Right lobe of liver (tissue), 6 donors: ENCODE results near the gene HIVEP2. TPM values are rescaled to one million over a fixed set of nuclear protein-coding genes. Genes with fewer than 3 reads are reported as not detected.

Source experiments
- ATAC-seq, 4 donors: fragments of 200-7000 bp; cut with Tn5 transposase; one replicate each; pipeline ENCODE4 v1.9.1; 2020; ENCODE audit warnings: mild to moderate bottlenecking in 4 of 4, moderate library complexity in 4 of 4
- DNase-seq, 3 donors: peaks; one replicate each; pipeline ENCODE4 v3.0.0-alpha.2; 2020
- H3K27ac ChIP-seq, 3 donors: fragments of 200-600 bp; one replicate each; pipeline ENCODE4 v1.8.0; 2022
- H3K27me3 ChIP-seq, 2 donors: fragments of 200-600 bp; one replicate each; pipeline ENCODE4 v1.8.0; 2022
- H3K36me3 ChIP-seq, 4 donors: fragments of 200-600 bp; sonication (generic) in 1 of 4; one replicate each; pipeline versions ENCODE4 v1.5.1 to v1.8.0; 2017 to 2022; ENCODE audit warnings: control low read depth in 1 of 4
- H3K4me1 ChIP-seq, 4 donors: fragments of 200-600 bp; sonication (generic) in 1 of 4; one replicate each; pipeline versions ENCODE4 v1.5.1 to v1.8.0; 2017 to 2022; ENCODE audit warnings: control low read depth in 1 of 4
- H3K4me3 ChIP-seq, 3 donors: fragments of 200-600 bp; one replicate each; pipeline ENCODE4 v1.8.0; 2022
- H3K9me3 ChIP-seq, 4 donors: fragments of 200-600 bp; sonication (generic) in 1 of 4; one replicate each; pipeline versions ENCODE4 v1.5.1 to v1.8.0; 2017 to 2022; ENCODE audit warnings: control low read depth in 1 of 4
- POLR2A ChIP-seq: fragments of 450-650 bp; IDR thresholded peaks from one replicate; pipeline ENCODE4 v1.6.1; 2017; ENCODE audit warnings: antibody characterized with exemption, mild to moderate bottlenecking
- WGBS: methylation state at CpG from one replicate; pipeline ENCODE4 v1.1.6; 2018; ENCODE audit warnings: low coverage, low lambda C conversion rate; ENCODE audit not compliant: insufficient coverage; ENCODE audit errors: missing lambda C conversion rate; 5-methylcytosine and 5-hydroxymethylcytosine counted together
- intact Hi-C, 2 donors: fragments of 100-400 bp; cut with DNase I; formaldehyde crosslinking; loops; one replicate each; pipeline versions ENCODE4 v1.11.2 to v1.14.1; 2022
- total RNA-seq, 6 experiments: library from RNA; depleted of rRNA in 2 of 6; stranded (reverse); fragments of >200 nt in 2 of 6; fragmentation: NEBNext Ultra II Directional in 3 of 6; extraction: Animal tissue kit (Norgen Biotek cat#: 25700) in 3 of 6; gene quantifications; one replicate each; pipeline versions ENCODE4 v1.1.0 to v1.2.4, GENCODE V29; 2016 to 2023
- TF ChIP-seq, protein P1 (sequence below), 4 donors: fragments of 200-600 bp in 3 of 4; fragments of 450-650 bp in 1 of 4; IDR thresholded peaks; one replicate each; pipeline versions ENCODE4 v1.5.1 to v1.8.0; 2016 to 2022; ENCODE audit warnings: antibody characterized with exemption in 4 of 4, mild to moderate bottlenecking in 2 of 4
- donor health status: DM: no; HTN: yes; CAD: no.
- donor health status: DM: no; HTN: no; CAD: no.
- donor health status: DM: no; HTN: no; CAD: no.
- donor health status: DM: no; HTN: yes; CAD: no.
- donor health status: DM: no; HTN: yes; CAD: no.

HIVEP2 gene
- total RNA-seq, 6 experiments from 2014 or later = 3.0 to 8.9 (median 5.1) TPM

DNA sequence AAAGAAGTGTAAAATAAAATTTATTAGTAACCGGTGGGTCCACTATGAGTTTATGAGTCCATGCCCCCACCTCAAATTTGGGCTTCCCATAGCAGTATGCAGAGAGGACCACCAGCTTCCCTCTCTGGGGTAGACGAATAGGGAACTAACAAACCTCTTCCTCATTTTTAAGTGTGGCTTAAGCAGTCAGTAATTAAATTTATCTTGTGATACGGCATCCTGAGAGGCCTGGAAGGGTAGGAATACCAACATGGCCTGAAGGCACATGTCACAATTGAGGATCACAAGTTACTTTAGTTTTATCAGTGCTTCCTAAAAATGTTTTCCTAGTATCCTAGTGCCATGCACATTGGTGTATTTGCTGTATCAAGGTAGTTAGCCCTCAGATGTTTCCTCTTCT is 239.9 kb downstream of the HIVEP2 start:
- ATAC-seq (no peak), DNase-seq (no peak)
- no peaks in the 10 kb centered on the region for H3K9me3 ChIP-seq
- H3K36me3 ChIP-seq = no peaks in the 10 kb centered on the region
- intact Hi-C loops = loop anchor here in 1 of 2 donors (10.0 kb wide), 1 partner anchor 190 kb away; no protein-coding TSS in a partner anchor
- H3K27me3 ChIP-seq = no peaks in the 10 kb centered on the region
- no peak for TF ChIP-seq POLR2A
- TF ChIP-seq, protein P1, sequence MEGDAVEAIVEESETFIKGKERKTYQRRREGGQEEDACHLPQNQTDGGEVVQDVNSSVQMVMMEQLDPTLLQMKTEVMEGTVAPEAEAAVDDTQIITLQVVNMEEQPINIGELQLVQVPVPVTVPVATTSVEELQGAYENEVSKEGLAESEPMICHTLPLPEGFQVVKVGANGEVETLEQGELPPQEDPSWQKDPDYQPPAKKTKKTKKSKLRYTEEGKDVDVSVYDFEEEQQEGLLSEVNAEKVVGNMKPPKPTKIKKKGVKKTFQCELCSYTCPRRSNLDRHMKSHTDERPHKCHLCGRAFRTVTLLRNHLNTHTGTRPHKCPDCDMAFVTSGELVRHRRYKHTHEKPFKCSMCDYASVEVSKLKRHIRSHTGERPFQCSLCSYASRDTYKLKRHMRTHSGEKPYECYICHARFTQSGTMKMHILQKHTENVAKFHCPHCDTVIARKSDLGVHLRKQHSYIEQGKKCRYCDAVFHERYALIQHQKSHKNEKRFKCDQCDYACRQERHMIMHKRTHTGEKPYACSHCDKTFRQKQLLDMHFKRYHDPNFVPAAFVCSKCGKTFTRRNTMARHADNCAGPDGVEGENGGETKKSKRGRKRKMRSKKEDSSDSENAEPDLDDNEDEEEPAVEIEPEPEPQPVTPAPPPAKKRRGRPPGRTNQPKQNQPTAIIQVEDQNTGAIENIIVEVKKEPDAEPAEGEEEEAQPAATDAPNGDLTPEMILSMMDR (IDR thresholded peaks at IDR 0.05) = no peak
- WGBS = 57% methylated on average over 3 of the region's 3 CpGs
- H3K4me3 ChIP-seq = no peak overlapping the region
- H3K27ac ChIP-seq = no peak overlapping the region
- H3K4me1 ChIP-seq = no peaks in the 10 kb centered on the region

DNA sequence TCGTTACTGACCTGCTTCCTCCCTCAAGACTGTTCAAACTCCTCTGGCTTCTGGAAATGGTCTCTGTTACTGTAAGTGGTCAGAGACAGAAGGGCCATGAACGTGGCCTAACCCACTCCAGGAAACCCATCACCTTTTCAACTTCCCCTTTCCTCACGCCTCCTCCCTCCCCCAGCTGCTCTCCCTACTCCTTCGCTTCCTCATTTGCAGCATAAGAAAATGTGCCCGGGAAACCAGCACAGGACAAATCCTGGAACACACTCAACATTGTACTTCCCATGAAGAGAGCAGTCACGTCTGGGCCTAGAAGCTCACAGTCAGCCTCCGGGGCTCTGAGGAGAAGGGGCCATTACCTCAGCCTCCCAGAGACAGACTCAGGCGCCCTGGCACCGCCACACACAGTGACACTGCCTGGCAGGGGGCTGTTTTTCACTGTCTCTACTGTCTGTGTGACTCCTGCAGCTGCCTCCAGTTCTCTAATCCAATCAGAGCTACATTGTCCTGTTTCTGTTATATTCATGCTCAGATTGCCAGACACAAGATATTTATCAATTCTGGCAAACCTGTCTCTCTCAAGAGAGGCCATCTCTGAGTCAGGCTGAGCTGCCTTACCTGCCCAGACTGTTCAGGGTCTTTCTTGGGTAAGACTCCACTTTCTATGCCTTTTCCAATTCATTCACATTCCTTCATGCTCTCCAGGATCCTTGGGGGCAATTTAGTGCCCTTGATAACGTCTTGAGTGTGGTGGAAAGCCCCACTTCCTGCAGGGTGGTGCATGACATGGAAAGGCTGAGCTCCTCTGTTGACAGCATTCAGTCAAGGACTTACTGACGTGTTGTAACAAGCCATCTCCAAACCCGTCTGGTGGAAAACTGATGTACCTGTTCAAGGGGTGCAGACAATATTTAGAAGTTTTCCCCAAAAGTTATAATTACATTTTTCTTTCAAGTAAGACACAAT is 242.2 kb downstream of the HIVEP2 start:
- no peak for TF ChIP-seq POLR2A
- TF ChIP-seq, protein P1 (IDR thresholded peaks at IDR 0.05) = no peak
- H3K4me1 ChIP-seq = no peaks in the 10 kb centered on the region
- no peaks in the 10 kb centered on the region for H3K9me3 ChIP-seq
- H3K36me3 ChIP-seq = no peaks in the 10 kb centered on the region
- H3K27ac ChIP-seq = peak overlapping the region; percentile 8 to 62 (median 32)
- 41% methylated on average over 12 of the region's 12 CpGs for WGBS
- DNase-seq (peak; percentile 58 to 64 (median 64)), ATAC-seq (peak; percentile 85 to 90 (median 87))
- H3K27me3 ChIP-seq = no peaks in the 10 kb centered on the region
- no peak overlapping the region for H3K4me3 ChIP-seq
- intact Hi-C loops = loop anchor here in 1 of 2 donors (10.0 kb wide), 1 partner anchor 192 kb away; no protein-coding TSS in a partner anchor

Other genes with a start within 250 kb of the HIVEP2 start
- 100 to 1,000 TPM in 5 of 6 experiments, 10 to 100 TPM in 1; 81.4 to 151 (median 111) TPM for gene AIG1, start 115.7 kb upstream of the HIVEP2 start, total RNA-seq